WERI-Rb-1 (cell line): Measurements from ENCODE around the gene CHST15.
A peak's percentile ranks its signal among the peaks of the same experiment; 100 is the strongest.

Source experiments
- DNase-seq: peaks from one replicate; pipeline ENCODE4 v3.0.0-alpha.2; 2020
- H3K27ac ChIP-seq: fragments of 250-450 bp; sonication (Bioruptor Pico); 2 replicates; pipeline ENCODE4 v1.5.1; 2020; ENCODE audit warnings: mild to moderate bottlenecking, moderate library complexity
- H3K27me3 ChIP-seq: fragments of 250-450 bp; sonication (Bioruptor Pico); 2 replicates; pipeline ENCODE4 v1.5.1; 2021; ENCODE audit warnings: mild to moderate bottlenecking, low read depth, moderate library complexity; ENCODE audit not compliant: insufficient read depth, severe bottlenecking
- H3K36me3 ChIP-seq: fragments of 250-450 bp; sonication (Bioruptor Pico); 2 replicates; pipeline ENCODE4 v1.5.1; 2020; ENCODE audit warnings: mild to moderate bottlenecking, moderate library complexity
- H3K4me3 ChIP-seq: 2 replicates; pipeline ENCODE4 v1.5.1; 2011; ENCODE audit warnings: low read depth, mild to moderate bottlenecking, control low read depth, low read length
- H3K9me3 ChIP-seq: fragments of 250-450 bp; sonication (Bioruptor Pico); 2 replicates; pipeline ENCODE4 v1.5.1; 2021; ENCODE audit warnings: mild to moderate bottlenecking, moderate library complexity; ENCODE audit not compliant: severe bottlenecking
- TF ChIP-seq, protein P1 (sequence below): IDR thresholded peaks from 2 replicates; pipeline ENCODE4 v1.5.1; 2011; ENCODE audit warnings: low read depth, mild to moderate bottlenecking, control low read depth, inconsistent platforms, low read length

Gene CHST15

GRCh38 chr10:124068929-124069328 is 24.5 kb downstream of the CHST15 start:
- peak; percentile 31 for DNase-seq
- Histone ChIP-seq H3K9me3 (no peaks in the 10 kb centered on the region), H3K36me3 (no peaks in the 10 kb centered on the region), H3K27me3 (no peaks in the 10 kb centered on the region), H3K27ac (no peak overlapping the region), H3K4me3 (no peak overlapping the region)
- TF ChIP-seq, protein P1, sequence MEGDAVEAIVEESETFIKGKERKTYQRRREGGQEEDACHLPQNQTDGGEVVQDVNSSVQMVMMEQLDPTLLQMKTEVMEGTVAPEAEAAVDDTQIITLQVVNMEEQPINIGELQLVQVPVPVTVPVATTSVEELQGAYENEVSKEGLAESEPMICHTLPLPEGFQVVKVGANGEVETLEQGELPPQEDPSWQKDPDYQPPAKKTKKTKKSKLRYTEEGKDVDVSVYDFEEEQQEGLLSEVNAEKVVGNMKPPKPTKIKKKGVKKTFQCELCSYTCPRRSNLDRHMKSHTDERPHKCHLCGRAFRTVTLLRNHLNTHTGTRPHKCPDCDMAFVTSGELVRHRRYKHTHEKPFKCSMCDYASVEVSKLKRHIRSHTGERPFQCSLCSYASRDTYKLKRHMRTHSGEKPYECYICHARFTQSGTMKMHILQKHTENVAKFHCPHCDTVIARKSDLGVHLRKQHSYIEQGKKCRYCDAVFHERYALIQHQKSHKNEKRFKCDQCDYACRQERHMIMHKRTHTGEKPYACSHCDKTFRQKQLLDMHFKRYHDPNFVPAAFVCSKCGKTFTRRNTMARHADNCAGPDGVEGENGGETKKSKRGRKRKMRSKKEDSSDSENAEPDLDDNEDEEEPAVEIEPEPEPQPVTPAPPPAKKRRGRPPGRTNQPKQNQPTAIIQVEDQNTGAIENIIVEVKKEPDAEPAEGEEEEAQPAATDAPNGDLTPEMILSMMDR: no peak

DNA sequence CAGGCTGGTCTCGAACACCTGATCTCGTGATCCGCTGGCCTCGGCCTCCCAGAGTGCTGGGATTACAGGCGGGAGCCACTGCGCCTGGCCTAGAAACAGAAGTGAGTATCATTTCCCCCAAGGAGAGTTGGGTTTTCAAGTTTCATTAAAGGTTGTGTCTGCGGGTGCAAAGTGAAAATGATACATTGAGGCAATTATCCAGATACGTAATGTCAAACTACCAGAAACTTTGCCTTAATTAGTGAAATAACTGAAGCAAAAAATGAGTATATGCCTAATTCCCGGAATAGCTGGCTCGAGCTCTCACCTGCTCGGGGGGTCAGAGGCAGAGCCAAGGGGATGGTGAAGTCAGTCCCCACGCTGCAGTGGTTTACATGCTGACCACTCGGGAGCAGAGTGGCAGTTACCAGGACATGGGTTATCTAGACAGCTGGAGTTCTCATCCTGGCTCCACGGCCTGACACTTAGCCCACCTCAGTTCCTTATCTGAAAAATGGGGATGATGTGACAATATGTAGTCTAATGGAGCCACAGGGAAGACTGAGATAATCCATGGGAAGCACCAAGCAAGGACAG is 25.5 kb downstream of the CHST15 start:
- TF ChIP-seq, protein P1: no peak
- Histone ChIP-seq H3K27me3 (no peaks in the 10 kb centered on the region), H3K9me3 (no peaks in the 10 kb centered on the region), H3K4me3 (no peak overlapping the region), H3K36me3 (no peaks in the 10 kb centered on the region), H3K27ac (no peak overlapping the region)
- no peak for DNase-seq

GRCh38 chr10:124066781-124067714 is 26.4 kb downstream of the CHST15 start:
- Histone ChIP-seq H3K27me3 (no peaks in the 10 kb centered on the region), H3K9me3 (no peaks in the 10 kb centered on the region), H3K27ac (no peak overlapping the region), H3K4me3 (no peak overlapping the region), H3K36me3 (no peaks in the 10 kb centered on the region)
- TF ChIP-seq, protein P1: no peak
- DNase-seq: no peak

- Histone ChIP-seq H3K27me3 (no peaks in the 10 kb centered on the region), H3K9me3 (no peaks in the 10 kb centered on the region), H3K27ac (no peak overlapping the region), H3K4me3 (no peak overlapping the region), H3K36me3 (no peaks in the 10 kb centered on the region)
- TF ChIP-seq, protein P1: no peak
- DNase-seq: no peak
Measured at GRCh38 chr10:124066126-124066700, 27.2 kb downstream of the CHST15 start.

DNA sequence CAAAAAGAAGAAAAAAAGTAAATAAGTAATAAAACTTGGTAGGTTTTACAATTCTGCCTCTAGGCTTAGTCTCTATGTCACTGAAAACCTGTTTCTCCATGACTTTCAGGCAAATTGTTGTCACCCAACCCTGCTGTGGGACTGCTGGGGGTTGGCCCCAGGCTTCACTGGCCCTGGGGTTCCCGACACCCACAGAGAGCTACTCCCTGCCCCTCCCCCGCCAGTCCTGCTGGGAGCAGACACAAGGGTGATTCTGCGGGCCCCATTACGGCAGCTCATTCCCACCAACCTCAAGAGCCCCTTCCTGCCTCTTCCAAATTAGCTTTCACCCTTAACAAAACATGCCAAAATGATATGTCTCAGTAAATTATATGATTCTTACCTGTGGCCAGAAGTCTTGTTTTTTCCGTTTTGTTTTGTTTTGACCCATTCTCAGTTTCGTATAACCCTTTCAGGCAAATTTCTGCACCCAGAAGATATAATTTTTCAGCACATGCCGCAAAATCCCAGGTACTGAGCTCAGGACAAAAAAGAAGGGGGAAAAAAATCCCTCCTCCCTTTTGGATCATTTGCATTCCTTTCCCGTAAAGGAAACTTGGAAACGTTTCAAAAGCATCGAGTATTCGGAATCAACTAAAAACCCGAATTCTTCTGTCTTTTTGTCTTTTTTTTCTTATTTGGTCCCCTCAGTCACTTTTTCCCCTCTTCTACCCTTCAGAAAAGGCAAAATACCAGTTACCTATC is 27.8 kb downstream of the CHST15 start:
- H3K27ac ChIP-seq: no peak overlapping the region
- H3K36me3 ChIP-seq: no peaks in the 10 kb centered on the region
- H3K4me3 ChIP-seq: no peak overlapping the region
- no peaks in the 10 kb centered on the region for H3K27me3 ChIP-seq
- TF ChIP-seq, protein P1: no peak
- no peaks in the 10 kb centered on the region for H3K9me3 ChIP-seq
- DNase-seq: no peak
